H1 (cell line): ENCODE results near the gene DMC1. TPM values are rescaled to one million over a fixed set of nuclear protein-coding genes. Genes with fewer than 3 reads are reported as not detected.

Experiments
- CEBPB ChIP-seq: IDR thresholded peaks from 2 replicates; pipeline ENCODE4 v1.6.1; 2012; ENCODE audit warnings: low read depth, low read length
- POLR2AphosphoS5 ChIP-seq: IDR thresholded peaks from 2 replicates; pipeline ENCODE4 v1.6.1; 2011; ENCODE audit warnings: low read depth, low read length
- RAD21 ChIP-seq, 2 experiments: IDR thresholded peaks in 1 of 2; conservative IDR thresholded peaks in 1 of 2; 2 replicates each; pipeline ENCODE4 v1.6.1; 2011; ENCODE audit warnings: low read depth in 2 of 2, low read length in 2 of 2, improper control_type of control experiment in 1 of 2, inconsistent platforms in 1 of 2, mild to moderate bottlenecking in 1 of 2, moderate library complexity in 1 of 2
- RXRA ChIP-seq: IDR thresholded peaks from 2 replicates; pipeline ENCODE4 v1.6.1; 2011; ENCODE audit warnings: low read depth, mild to moderate bottlenecking, low read length, moderate library complexity; ENCODE audit not compliant: insufficient read depth
- SP2 ChIP-seq: IDR thresholded peaks from 2 replicates; pipeline ENCODE4 v1.6.1; 2012; ENCODE audit warnings: mild to moderate bottlenecking, low read length, inconsistent platforms
- TCF12 ChIP-seq: IDR thresholded peaks from 2 replicates; pipeline ENCODE4 v1.6.1; 2011; ENCODE audit warnings: low read depth, mild to moderate bottlenecking, low read length
- polyA plus RNA-seq, 7 experiments: library from polyadenylated mRNA; depleted of rRNA in 3 of 7; stranded (reverse) in 5 of 7; unstranded in 2 of 7; fragments of >200 nt in 5 of 7; fragments of 200-250 nt in 2 of 7; gene quantifications; 1 replicate in 5 of 7; 2 replicates in 1 of 7; 4 replicates in 1 of 7; pipeline versions ENCODE4 v1.2.1 to v1.2.3, GENCODE V29; 2011 to 2013; ENCODE audit warnings: missing spikeins in 2 of 7, mixed read lengths in 2 of 7
- total RNA-seq: library from RNA; stranded (reverse); fragmentation: NEBNext Ultra II Directional; extraction: Animal tissue kit (Norgen Biotek cat#: 25700); gene quantifications from 2 replicates; pipeline ENCODE4 v1.2.1, GENCODE V29; 2021

Gene DMC1
- total and polyA plus RNA-seq, 2 of the 8 experiments (the other 6 are each of a cell fraction or from before 2014, with no cell fraction given): 3.8 to 7.2 TPM

DNA sequence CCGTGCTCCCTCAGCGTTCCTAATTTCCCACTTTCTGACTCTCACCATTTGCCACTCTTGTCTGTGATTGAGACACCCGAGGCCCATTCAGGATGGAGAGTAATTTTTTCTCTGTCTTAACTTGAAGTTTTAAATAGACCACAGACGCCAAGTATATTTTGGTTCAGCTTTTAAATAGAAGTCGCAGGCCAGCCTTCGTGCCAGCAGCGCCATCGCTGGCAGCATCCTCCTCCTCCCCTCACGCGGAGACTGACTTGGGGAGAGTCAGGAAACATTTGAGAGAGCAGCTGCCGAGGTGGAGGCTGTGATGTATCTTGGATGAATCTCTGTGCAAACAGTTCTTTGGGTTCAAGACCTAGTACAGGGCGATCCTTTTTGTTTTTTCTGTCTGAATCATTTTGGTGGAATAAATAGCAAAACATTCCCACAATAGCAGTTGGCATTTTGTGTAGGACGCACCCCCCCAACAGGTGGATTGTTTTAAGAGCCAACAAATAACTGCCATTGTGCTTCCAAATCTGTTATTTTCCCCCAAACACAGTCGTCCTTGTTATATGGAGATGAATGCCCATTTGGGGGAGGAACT, 889 bp upstream of the DMC1 start (continued):
- TF ChIP-seq POLR2AphosphoS5 (peak; percentile 15; the same call in 1 of the 2 replicates), CEBPB (no peak), SP2 (no peak), RAD21 (IDR thresholded peaks at IDR 0.05 in 1 of 2, conservative IDR thresholded peaks at IDR 0.05 in 1 of 2; ENCODE audit: low read depth in 2 of 2, low read length in 2 of 2) (0 out of 4 replicates have a peak, but pooled peaks of 1 of the 2 experiments have one; percentile 2), TCF12 (no peak), RXRA (no peak)
